Parathyroid adenoma (tissue), 2 donors: Measurements from ENCODE around the gene EML1.

Source experiments
- H2AFZ ChIP-seq: fragments of 300-600 bp; sonication (generic); one replicate; pipeline ENCODE4 v1.7.0; 2017; ENCODE audit warnings: antibody characterized with exemption, mild to moderate bottlenecking
- H3K27ac ChIP-seq: fragments of 300-600 bp; sonication (generic); one replicate; pipeline ENCODE4 v1.7.0; 2017
- H3K27me3 ChIP-seq: fragments of 300-600 bp; sonication (generic); one replicate; pipeline ENCODE4 v1.7.0; 2017; ENCODE audit warnings: low read length; ENCODE audit not compliant: control insufficient read depth, insufficient read depth
- H3K36me3 ChIP-seq: fragments of 300-600 bp; sonication (generic); one replicate; pipeline ENCODE4 v1.7.0; 2017; ENCODE audit warnings: low read length; ENCODE audit not compliant: control insufficient read depth, insufficient read depth
- H3K4me1 ChIP-seq: fragments of 300-600 bp; sonication (generic); one replicate; pipeline ENCODE4 v1.7.0; 2017; ENCODE audit warnings: control low read depth
- H3K4me2 ChIP-seq: fragments of 300-600 bp; sonication (generic); one replicate; pipeline ENCODE4 v1.7.0; 2017; ENCODE audit warnings: low read length
- H3K4me3 ChIP-seq: fragments of 300-600 bp; sonication (generic); one replicate; pipeline ENCODE4 v1.7.0; 2017; ENCODE audit warnings: low read depth, low read length
- H3K79me2 ChIP-seq: fragments of 300-600 bp; sonication (generic); one replicate; pipeline ENCODE4 v1.7.0; 2017; ENCODE audit warnings: control low read depth
- H3K9ac ChIP-seq: fragments of 300-600 bp; sonication (generic); one replicate; pipeline ENCODE4 v1.7.0; 2017; ENCODE audit warnings: mild to moderate bottlenecking
- H3K9me3 ChIP-seq: fragments of 300-600 bp; sonication (generic); one replicate; pipeline ENCODE4 v1.7.0; 2017; ENCODE audit warnings: low read length; ENCODE audit not compliant: control insufficient read depth
- TF ChIP-seq, protein P1 (sequence below): fragments of 300-600 bp; sonication (generic); IDR thresholded peaks from one replicate; pipeline ENCODE4 v1.7.0; 2017; ENCODE audit warnings: antibody characterized with exemption, mild to moderate bottlenecking
- donor health status: primary hyperparathyroidism.

Gene EML1

DNA sequence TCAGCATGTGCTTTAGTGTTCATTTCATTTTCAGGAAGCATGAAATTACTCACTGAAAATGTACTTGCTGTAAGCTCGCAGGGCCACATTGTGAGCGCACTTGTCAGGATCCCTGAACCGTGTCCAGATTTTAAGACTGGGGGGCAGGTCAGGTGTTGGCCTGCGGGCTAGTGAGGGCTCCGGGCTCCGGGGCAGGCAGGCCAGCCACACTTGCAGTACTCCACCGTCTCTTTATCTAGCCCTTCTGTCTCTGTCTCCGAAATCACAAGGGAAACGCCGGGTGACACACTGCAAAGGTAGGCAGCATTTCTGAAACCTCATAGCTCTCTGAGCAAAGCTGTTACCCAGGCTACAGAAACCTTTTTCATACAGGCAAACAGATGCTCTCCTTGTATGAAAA lies 98.7 kb downstream of the EML1 start:
- Histone ChIP-seq H3K79me2 (no peaks in the 10 kb centered on the region), H3K9ac (no peak overlapping the region), H3K4me3 (no peak overlapping the region), H3K4me2 (no peak overlapping the region), H2AFZ (no peak overlapping the region), H3K4me1 (peaks cover 6% of the 10 kb centered on the region), H3K9me3 (no peaks in the 10 kb centered on the region), H3K36me3 (no peaks in the 10 kb centered on the region), H3K27ac (no peak overlapping the region), H3K27me3 (no peaks in the 10 kb centered on the region)
- TF ChIP-seq, protein P1, sequence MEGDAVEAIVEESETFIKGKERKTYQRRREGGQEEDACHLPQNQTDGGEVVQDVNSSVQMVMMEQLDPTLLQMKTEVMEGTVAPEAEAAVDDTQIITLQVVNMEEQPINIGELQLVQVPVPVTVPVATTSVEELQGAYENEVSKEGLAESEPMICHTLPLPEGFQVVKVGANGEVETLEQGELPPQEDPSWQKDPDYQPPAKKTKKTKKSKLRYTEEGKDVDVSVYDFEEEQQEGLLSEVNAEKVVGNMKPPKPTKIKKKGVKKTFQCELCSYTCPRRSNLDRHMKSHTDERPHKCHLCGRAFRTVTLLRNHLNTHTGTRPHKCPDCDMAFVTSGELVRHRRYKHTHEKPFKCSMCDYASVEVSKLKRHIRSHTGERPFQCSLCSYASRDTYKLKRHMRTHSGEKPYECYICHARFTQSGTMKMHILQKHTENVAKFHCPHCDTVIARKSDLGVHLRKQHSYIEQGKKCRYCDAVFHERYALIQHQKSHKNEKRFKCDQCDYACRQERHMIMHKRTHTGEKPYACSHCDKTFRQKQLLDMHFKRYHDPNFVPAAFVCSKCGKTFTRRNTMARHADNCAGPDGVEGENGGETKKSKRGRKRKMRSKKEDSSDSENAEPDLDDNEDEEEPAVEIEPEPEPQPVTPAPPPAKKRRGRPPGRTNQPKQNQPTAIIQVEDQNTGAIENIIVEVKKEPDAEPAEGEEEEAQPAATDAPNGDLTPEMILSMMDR, result no peak

DNA sequence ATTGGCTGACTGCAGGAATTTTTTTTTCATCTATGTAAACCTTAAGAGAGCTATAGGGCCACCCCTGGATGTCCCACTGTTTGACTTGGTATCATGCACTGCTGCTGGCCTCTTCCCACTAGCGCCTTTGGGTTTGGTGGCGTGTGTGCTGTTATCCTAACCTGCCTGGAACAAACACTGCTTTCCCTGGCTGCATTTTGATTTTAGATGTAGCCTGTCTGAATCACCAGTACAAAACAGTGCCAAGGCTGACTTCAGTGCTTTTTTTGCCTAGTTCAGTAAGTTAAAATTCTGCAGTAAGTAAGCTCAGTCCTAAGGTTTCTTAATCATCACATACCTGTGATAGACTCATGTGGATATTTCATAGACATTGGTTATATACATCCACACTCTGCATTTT lies 99.2 kb downstream of the EML1 start:
- no peaks in the 10 kb centered on the region for H3K36me3 ChIP-seq
- H2AFZ ChIP-seq, result no peak overlapping the region
- no peak overlapping the region for H3K27ac ChIP-seq
- H3K4me1 ChIP-seq, result peaks cover 6% of the 10 kb centered on the region
- no peaks in the 10 kb centered on the region for H3K79me2 ChIP-seq
- H3K9ac ChIP-seq, result no peak overlapping the region
- TF ChIP-seq, protein P1, result no peak
- H3K27me3 ChIP-seq, result no peaks in the 10 kb centered on the region
- H3K4me2 ChIP-seq, result no peak overlapping the region
- H3K9me3 ChIP-seq, result no peaks in the 10 kb centered on the region
- H3K4me3 ChIP-seq, result no peak overlapping the region

- Histone ChIP-seq H3K27ac (no peak overlapping the region), H3K9ac (no peak overlapping the region), H3K79me2 (no peaks in the 10 kb centered on the region), H2AFZ (no peak overlapping the region), H3K4me1 (peaks cover 6% of the 10 kb centered on the region), H3K4me2 (no peak overlapping the region), H3K4me3 (no peak overlapping the region), H3K36me3 (no peaks in the 10 kb centered on the region), H3K9me3 (no peaks in the 10 kb centered on the region), H3K27me3 (no peaks in the 10 kb centered on the region)
- TF ChIP-seq, protein P1, result no peak
Observed at GRCh38 chr14:99896361-99896760, 103.1 kb downstream of the EML1 start.

DNA sequence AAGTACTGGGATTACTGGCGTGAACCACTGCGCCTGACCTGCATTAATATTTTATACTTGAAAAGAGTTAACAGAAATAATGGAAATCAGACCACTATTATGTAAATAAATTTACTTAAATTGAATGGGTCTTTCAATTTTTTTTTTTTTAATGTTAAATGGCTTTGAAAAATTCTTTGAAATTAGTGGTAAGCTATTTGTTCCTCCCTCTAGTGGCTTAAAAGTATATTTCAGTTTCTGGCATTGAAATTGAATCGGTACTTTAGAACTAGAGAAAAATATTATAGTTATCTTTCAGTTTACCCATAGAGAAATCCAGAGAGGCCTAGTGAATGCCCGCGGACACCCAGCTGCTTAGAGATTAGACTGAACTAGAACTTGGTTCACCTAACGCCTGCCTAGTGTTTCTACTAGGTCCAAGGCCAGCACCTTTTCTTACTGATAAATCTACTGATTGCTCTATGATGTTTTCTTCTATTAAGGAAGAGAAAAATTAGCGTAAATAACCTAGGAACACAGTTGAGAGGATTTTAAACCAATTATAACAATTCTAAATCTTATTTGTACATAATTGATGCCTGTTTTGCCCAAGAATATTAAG lies 106.5 kb downstream of the EML1 start:
- Histone ChIP-seq H2AFZ (no peak overlapping the region), H3K79me2 (no peaks in the 10 kb centered on the region), H3K27me3 (no peaks in the 10 kb centered on the region), H3K4me1 (no peaks in the 10 kb centered on the region), H3K27ac (no peak overlapping the region), H3K9me3 (no peaks in the 10 kb centered on the region), H3K9ac (no peak overlapping the region), H3K36me3 (no peaks in the 10 kb centered on the region), H3K4me3 (no peak overlapping the region), H3K4me2 (no peak overlapping the region)
- TF ChIP-seq, protein P1, result peak; percentile 59

- Histone ChIP-seq H3K27me3 (no peaks in the 10 kb centered on the region), H3K4me1 (no peaks in the 10 kb centered on the region), H3K27ac (no peak overlapping the region), H3K4me3 (no peak overlapping the region), H3K36me3 (no peaks in the 10 kb centered on the region), H3K4me2 (no peak overlapping the region), H3K9me3 (no peaks in the 10 kb centered on the region), H3K79me2 (no peaks in the 10 kb centered on the region), H2AFZ (no peak overlapping the region), H3K9ac (no peak overlapping the region)
- TF ChIP-seq, protein P1, result no peak
Observed at GRCh38 chr14:99902925-99903324, 109.7 kb downstream of the EML1 start.
